Left renal cortex interstitium (tissue), 4 donors: ENCODE measurements around the gene PEX1. TPM values are rescaled to one million over a fixed set of nuclear protein-coding genes. Genes with fewer than 3 reads are reported as not detected.
A peak's percentile ranks its signal among the peaks of the same experiment; 100 is the strongest.
"Not testable (repeated sequence)": the region's sequence is repeated elsewhere in the genome, so short reads cannot be mapped to it uniquely, and the experiment has no call there.

Experiments
- DNase-seq, 4 donors: peaks; one replicate each; pipeline ENCODE4 v3.0.0-alpha.2; 2013; ENCODE audit warnings: low read depth in 4 of 4, low spot score in 2 of 4, missing footprints in 1 of 4
- polyA plus RNA-seq, 4 donors: library from polyadenylated mRNA; unstranded; fragments of 120-200 nt; gene quantifications; one replicate each; pipeline ENCODE4 v1.2.1, GENCODE V29; 2013; ENCODE audit not compliant: insufficient read length in 4 of 4

The PEX1 gene
- polyA plus RNA-seq, result 10 to 100 TPM; 28.3 to 58.6 (median 37.9) TPM

GRCh38 chr7:92528188-92528957, at the start of gene PEX1, which contains the start of gene RBM48:
Gene PEX1, minus strand, starts transcription at chr7:92528520. Its CDS starts 85 bp downstream, at chr7:92528435.
Gene RBM48, plus strand, starts transcription at chr7:92528795. Its CDS starts 19 bp downstream, at chr7:92528814.
- DNase-seq, result peak; percentile 92 to 98 (median 94)

GRCh38 chr7:92576296-92576695, 48.0 kb upstream of the PEX1 start:
- DNase-seq, result no peak

GRCh38 chr7:92569137-92569536, 40.8 kb upstream of the PEX1 start:
- DNase-seq, result no peak

- no peak for DNase-seq
These were observed 39.1 kb upstream of the PEX1 start for GRCh38 chr7:92567460-92567859.

- DNase-seq, result no peak
These were observed 35.0 kb upstream of the PEX1 start for GRCh38 chr7:92563345-92563744.

- DNase-seq, result no peak
These were observed 32.3 kb upstream of the PEX1 start for GRCh38 chr7:92560602-92561001.

GRCh38 chr7:92557808-92558362, 29.6 kb upstream of the PEX1 start:
- DNase-seq, result no peak

GRCh38 chr7:92557249-92557648, 28.9 kb upstream of the PEX1 start:
- DNase-seq, result no peak

GRCh38 chr7:92550194-92550593, 21.9 kb upstream of the PEX1 start:
- DNase-seq, result no peak

GRCh38 chr7:92547579-92547978, 19.3 kb upstream of the PEX1 start:
- DNase-seq, result no peak

- no peak for DNase-seq
These were observed 18.7 kb upstream of the PEX1 start for GRCh38 chr7:92546856-92547497.

GRCh38 chr7:92545116-92545515, 16.8 kb upstream of the PEX1 start:
- not testable (repeated sequence) for DNase-seq

GRCh38 chr7:92543542-92543941, 15.2 kb upstream of the PEX1 start:
- not testable (repeated sequence) for DNase-seq

GRCh38 chr7:92534572-92534971, 6.3 kb upstream of the PEX1 start:
- no peak for DNase-seq

GRCh38 chr7:92528958-92529264, 591 bp upstream of the PEX1 start:
- no peak for DNase-seq

- DNase-seq, result peak; percentile 24 to 41 (median 36)
These were observed 776 bp downstream of the PEX1 start for GRCh38 chr7:92527300-92528187.

GRCh38 chr7:92523110-92523509, 5.2 kb downstream of the PEX1 start:
- no peak for DNase-seq

- DNase-seq, result no peak
These were observed 8.3 kb downstream of the PEX1 start for GRCh38 chr7:92520024-92520423.

- no peak for DNase-seq
These were observed 10.7 kb downstream of the PEX1 start for GRCh38 chr7:92517631-92518030.

- DNase-seq, result no peak
These were observed 15.0 kb downstream of the PEX1 start for GRCh38 chr7:92513167-92513902.
